ENCODE results near the gene HOXB2.
A peak's percentile ranks its signal among the peaks of the same experiment; 100 is the strongest.

Gene HOXB2

DNA sequence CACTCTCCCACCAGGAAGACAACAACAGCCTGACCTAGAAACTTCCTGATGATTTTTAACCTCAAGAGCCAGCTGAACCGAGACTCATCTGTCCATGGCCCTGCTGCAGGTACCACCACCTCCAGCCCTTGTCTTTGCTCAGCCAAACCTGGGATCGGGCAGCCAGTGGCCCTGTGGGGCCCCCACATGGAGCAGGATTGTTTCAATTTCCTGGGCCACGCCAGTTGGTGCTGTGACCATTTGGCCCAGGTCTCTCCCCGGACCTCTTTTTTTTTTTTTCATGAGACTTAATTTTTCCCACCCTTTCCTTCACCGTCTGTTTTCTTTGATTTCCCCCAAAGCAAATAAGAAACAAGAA lies 8.3 kb upstream of the HOXB2 start:
- Mint-ChIP-seq H3K9me3 (no peaks in the 10 kb centered on the region), H3K27ac (no peak overlapping the region), H3K27me3 (peaks cover 1% of the 10 kb centered on the region), H3K36me3 (no peaks in the 10 kb centered on the region), H3K4me1 (peaks cover 25% of the 10 kb centered on the region), H3K4me3 (no peak overlapping the region)

DNA sequence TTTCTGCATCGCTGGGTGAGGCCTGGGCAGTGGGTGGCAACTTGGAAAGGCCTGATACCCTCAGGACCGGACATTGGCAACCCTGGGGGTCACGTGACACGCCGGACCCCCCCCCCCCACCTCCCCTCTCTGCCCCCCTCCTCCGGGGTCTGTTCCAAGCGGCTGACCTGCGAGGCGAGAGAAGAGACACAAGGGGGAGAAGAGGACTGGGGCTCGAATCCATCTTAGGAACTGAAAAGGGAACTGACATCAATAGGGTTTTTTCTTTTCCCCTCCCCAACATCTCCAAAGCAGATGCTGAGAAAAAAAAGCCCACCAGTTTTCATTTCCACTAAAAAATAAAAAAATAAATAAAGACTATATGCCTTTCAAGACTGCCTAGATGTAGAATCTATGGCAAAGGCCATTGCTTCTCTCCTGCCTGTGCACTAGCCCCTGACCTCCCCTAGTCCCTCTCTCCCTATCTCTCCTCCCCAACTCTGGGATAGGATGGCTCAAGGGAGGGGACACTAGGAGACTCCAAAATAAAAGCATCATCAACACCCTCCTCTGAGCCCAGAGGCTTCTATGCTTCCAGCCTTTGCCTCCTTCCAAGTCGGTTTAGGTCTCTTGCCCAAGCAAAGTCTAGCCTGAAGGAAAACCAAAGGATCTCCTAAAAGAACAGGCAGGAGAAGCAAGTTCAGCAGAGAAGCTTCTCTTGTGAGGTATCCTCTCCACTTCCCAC lies 7.7 kb upstream of the HOXB2 start:
- Mint-ChIP-seq H3K4me1 (peaks cover 31% of the 10 kb centered on the region), H3K27me3 (peaks cover 1% of the 10 kb centered on the region), H3K36me3 (no peaks in the 10 kb centered on the region), H3K4me3 (no peak overlapping the region), H3K27ac (no peak overlapping the region), H3K9me3 (no peaks in the 10 kb centered on the region)

DNA sequence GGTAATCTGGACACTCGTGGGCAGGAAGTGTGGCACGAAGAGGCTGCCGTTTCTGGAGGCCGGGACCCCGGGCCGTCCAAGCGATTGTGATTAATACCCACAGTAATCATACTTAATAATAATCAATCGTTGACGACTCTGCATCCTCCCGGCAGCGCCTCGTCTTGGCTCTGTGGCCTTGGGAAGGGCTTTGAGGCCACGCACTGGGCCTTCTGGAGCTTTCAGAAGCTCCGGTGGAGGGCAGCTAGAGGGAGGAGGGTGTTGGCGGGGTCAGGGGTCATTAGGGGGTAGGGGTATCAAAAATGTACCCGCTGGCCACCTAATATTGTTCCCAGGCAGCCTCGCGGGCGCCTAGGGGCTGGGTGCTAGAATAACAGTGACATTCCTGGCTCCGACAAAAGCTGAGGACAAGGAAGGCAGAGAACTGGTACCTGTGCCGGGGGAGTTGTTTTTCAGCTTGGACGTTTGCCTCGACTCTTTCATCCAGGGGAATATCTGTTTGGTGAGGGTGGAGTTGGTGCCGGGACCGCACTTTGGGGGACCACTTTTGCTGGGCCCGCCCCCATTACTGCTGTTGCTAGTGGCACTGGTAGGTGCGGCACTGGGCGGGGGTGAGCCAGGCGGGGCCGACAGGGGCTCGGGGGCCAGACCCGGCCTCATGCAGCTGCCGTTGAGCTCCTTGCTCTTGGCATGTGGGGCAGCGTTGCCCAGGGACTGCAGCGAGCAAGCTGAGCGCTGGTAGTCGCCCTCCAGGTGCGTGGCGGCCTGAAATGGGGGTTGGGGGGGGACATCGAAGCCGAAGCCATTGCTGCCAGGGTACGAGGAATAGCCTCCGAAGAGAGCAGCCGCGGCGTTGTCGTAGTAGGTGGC lies 6.9 kb upstream of the HOXB2 start:
- Mint-ChIP-seq H3K27ac (no peak overlapping the region), H3K36me3 (no peaks in the 10 kb centered on the region), H3K27me3 (peaks cover 1% of the 10 kb centered on the region), H3K9me3 (no peaks in the 10 kb centered on the region), H3K4me3 (no peak overlapping the region), H3K4me1 (peaks cover 36% of the 10 kb centered on the region)

DNA sequence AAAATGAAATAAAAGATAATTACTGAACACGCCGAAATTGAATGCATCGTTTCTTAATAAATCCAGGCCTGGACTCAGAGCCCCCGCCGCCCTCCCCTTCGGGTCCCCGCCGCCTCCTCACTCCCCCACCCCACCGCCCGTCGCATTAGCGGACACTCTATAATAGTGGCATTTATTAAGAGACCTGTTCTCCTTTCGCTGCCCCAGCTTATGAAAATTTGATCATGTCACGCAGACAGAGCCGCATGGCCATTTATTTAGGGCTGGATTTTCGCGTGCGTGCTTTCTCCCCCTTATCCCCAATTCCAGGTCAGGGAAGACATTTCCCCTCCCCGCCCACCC lies 6.3 kb upstream of the HOXB2 start:
- Mint-ChIP-seq H3K9me3 (no peaks in the 10 kb centered on the region), H3K36me3 (no peaks in the 10 kb centered on the region), H3K4me3 (no peak overlapping the region), H3K27me3 (peaks cover 1% of the 10 kb centered on the region), H3K27ac (no peak overlapping the region), H3K4me1 (peaks cover 38% of the 10 kb centered on the region)

DNA sequence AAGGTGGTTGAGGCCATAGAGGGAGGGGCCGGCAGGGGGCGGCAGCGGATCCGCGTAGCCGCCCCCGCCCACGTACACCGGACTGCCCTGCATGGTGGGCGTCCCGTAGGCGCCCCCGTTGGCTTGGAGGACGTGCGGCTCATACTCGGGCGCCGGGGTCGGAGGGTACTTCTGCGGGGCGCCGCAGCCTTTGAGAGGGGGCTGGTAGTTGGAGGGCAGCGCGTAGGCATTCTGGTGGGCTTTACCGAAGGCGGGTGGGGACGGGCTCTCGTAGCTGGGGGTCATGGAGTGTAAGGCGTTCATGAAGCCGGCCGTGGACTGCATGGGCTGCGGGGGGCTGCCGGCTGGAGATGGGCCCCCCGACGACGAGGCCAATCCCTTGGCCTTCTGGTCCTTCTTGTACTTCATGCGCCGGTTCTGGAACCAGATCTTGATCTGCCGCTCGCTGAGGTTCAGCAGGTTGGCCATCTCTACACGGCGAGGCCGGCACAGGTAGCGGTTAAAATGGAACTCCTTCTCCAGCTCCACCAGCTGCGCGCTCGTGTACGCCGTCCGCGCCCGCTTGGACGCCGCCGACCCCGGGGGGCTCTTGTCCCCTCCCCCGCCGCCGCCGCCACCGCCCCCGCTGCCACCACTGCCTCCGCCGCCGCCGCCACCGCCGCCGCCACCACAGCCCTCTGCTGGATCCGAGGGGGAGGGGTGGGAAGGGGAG lies 5.7 kb upstream of the HOXB2 start:
- peaks cover 38% of the 10 kb centered on the region for H3K4me1 Mint-ChIP-seq
- peaks cover 1% of the 10 kb centered on the region for H3K27me3 Mint-ChIP-seq
- H3K36me3 Mint-ChIP-seq, result no peaks in the 10 kb centered on the region
- no peak overlapping the region for H3K27ac Mint-ChIP-seq
- H3K4me3 Mint-ChIP-seq, result no peak overlapping the region
- no peaks in the 10 kb centered on the region for H3K9me3 Mint-ChIP-seq

DNA sequence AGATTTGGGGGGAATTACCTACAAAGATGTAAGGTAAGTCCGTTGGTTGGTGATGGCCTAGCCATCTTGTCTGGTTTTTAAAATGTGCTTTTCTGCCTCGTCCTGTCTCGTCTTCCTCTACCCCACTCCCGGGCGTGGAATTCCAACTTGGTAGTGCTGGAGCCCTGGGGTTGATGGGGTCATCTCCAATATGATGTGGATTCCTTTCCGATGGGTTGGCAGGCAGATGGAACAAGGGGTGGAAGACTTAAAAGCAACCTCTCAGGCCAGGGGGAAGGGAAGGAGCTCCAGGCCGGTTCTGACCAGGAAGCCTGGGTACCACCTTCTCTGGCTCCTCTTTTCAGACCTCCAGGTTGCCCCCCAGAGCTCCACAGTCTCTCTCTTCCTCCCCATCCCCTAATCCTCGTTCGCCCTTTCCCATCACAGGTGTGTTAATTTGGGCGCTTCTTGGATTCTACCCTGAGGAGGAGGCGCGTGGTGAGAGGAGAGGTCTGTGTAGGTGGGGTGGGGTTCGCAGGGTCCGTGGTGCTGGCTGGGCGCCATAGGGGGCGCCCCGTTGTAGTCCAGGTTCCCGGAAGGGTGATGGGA lies 5.1 kb upstream of the HOXB2 start:
- Mint-ChIP-seq H3K4me3 (no peak overlapping the region), H3K27me3 (peaks cover under 1% of the 10 kb centered on the region), H3K9me3 (no peaks in the 10 kb centered on the region), H3K36me3 (no peaks in the 10 kb centered on the region), H3K27ac (no peak overlapping the region), H3K4me1 (peaks cover 39% of the 10 kb centered on the region)

DNA sequence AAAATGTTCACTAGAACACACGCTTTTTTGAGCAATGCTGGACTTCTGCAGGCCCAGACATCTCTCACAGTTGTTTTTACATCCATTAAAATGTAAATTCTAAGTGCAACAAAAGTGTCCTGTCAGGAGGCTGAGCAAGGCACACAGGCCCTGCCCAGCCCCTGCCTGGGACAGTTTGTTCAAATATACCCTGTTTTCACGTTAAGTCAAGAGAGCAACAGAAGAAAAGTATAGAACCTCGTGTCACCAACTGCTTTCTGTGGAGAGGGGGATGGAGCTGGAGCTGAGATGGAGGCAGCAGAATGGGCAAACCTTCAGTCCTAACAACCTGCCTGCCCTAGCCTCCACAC lies 4.3 kb upstream of the HOXB2 start:
- Mint-ChIP-seq H3K4me3 (no peak overlapping the region), H3K4me1 (peaks cover 44% of the 10 kb centered on the region), H3K27ac (no peak overlapping the region), H3K36me3 (no peaks in the 10 kb centered on the region), H3K27me3 (no peaks in the 10 kb centered on the region), H3K9me3 (no peaks in the 10 kb centered on the region)

DNA sequence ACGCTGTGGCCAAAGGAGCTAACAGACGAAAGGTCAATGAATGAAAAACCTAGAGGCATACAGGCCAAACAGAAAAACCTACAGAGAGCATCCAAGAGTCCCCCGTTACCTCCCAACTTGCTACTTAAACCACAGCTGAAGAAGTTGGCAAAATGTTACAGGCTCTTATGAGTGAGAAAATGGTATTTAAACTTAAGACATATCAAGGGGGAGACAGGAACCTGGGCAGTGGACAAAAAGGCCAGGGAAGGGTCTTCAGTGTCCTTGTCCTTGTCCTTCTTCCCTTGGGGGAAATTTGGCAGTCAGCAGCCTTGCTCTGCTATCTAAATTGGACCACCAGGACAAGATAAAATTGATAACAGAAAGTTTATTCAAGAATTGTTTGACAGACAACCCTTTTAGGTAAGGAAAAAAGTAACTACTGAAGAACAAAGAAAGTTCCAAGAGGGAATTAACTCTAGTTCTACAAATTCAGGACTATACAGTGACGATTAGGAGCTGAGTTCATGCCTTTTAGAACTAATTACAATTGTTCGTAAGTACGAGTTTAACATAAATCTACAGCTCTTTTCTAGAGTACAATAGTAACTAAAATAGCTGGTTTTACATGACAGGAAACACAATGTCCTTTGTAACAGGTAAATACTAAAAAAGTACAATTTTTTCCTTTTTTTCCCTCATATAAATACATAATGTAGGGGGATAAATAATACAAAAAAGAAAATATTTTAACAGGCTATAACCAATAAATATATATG lies 3.8 kb upstream of the HOXB2 start:
- Mint-ChIP-seq H3K27ac (peak overlapping the region; percentile 93), H3K9me3 (no peaks in the 10 kb centered on the region), H3K27me3 (no peaks in the 10 kb centered on the region), H3K4me3 (peak overlapping the region; percentile 79), H3K36me3 (no peaks in the 10 kb centered on the region), H3K4me1 (peaks cover 44% of the 10 kb centered on the region)

DNA sequence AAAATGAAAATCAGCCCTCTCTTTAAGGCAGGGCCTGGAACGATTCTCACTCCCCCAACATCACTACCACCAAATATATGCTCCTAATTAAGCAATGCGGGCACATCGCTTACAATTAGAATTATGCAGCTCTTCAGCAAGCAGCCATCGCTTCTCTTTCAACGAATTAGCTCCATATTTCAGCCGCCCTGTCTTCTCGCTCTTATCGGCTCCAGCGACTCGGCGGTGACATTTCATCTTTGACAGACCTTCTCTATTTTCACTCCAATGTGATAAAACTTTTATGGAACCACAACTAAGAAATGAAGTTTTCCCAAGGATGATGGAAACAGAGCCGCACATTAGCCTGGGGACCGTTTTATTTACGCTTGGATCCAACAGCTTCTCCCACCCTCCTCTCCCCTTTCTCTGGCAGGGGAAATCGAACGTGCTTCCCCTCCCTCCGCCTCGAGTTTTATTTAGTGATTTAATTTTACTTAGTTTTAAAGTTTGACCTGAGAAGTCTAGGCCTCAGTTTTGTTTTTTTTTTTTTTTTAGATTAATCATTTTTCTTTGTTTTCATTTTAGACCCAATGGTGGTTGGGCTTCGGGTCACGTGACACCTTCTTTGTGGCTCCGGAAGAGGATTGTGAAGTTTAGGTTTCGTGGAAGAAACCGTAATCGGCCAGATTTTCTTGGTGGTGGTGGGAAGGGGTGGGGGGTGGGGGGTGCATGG lies 3.1 kb upstream of the HOXB2 start:
- Mint-ChIP-seq H3K4me1 (peaks cover 44% of the 10 kb centered on the region), H3K9me3 (no peaks in the 10 kb centered on the region), H3K27ac (peak overlapping the region; percentile 93), H3K27me3 (no peaks in the 10 kb centered on the region), H3K4me3 (peak overlapping the region; percentile 79), H3K36me3 (no peaks in the 10 kb centered on the region)

DNA sequence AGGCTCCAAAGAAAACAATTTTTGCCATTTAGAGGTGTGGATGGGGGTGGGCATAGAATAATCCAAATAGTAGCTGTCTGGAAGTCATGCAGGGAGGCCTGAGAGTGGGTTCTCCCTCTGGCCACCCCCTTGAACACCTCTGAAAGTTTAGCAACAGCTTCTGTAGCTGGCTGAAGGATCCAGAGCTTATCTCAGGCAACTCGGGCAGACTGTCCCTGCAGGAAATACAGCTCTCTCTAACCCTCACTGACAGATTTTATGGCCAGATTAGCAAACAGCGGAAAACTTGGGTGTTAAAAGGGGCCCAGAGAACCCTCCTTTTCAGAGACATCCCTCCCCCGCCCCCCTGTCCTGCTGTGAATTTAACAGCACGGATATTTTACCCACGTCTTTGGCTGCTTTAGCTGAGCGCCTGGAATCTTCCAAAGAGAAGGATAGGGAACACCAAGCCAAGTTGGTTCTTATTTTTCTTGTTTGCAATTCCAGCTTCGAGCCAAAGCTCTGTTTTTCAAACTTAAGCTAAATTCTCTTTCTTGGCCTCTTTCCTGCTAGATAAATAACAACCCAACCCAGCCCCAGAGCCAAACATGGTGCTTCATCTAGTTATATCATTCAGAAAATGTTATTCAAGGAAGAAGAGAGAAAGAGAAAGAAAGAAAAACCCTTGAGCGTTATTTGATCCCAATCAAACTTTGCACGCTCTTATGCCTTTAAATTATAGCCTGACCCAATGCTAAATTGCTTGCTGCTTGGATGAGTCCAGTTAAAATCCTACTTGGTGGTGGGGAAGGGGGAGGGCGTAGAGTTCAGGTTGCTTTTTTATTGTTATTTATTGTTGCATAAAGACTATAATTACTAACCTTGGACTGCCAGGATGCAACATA lies 2.3 kb upstream of the HOXB2 start:
- Mint-ChIP-seq H3K4me3 (peak overlapping the region; percentile 79), H3K4me1 (peaks cover 49% of the 10 kb centered on the region), H3K27me3 (peaks cover 1% of the 10 kb centered on the region), H3K9me3 (no peaks in the 10 kb centered on the region), H3K27ac (peak overlapping the region; percentile 93), H3K36me3 (peaks cover under 1% of the 10 kb centered on the region)

DNA sequence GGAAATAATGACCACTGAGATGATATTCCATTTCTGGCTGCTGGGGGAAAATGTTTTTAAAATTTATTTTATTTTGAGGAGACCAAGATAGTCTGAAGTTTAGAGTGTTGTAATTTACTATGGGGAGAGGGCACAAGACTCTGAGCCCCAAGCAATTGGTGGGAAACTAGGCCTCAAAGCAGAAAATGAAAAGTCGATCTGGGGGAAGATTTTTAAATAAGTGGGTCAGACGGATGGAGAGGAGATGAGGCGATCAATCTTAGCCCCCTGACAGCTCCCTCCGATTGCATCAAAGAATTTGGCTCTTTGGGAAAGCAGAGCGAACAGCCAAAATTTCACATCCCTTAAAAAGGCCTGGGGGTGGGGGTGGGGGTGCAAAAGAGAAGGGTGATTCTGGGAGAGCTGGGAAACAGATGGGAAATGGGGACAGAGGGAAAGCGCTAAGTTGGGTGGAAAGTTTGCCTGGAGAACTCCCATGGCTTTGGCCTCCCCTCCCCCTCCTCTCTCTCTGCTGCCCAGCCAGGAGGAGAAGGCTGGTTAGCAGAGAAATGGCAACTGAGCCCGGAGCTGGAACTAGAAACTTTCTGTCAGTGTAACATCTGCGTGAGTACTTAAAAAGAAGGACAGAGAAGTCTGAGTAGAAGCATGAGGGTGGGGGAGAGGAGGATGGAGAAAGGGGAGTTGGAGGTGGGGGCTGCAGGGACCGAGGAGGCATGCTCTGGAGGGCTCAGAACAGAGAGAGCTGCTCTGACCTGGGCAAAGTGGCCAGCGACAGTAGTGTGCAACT lies 1.4 kb upstream of the HOXB2 start:
- Mint-ChIP-seq H3K36me3 (peaks cover 1% of the 10 kb centered on the region), H3K4me3 (peak overlapping the region; percentile 79)

DNA sequence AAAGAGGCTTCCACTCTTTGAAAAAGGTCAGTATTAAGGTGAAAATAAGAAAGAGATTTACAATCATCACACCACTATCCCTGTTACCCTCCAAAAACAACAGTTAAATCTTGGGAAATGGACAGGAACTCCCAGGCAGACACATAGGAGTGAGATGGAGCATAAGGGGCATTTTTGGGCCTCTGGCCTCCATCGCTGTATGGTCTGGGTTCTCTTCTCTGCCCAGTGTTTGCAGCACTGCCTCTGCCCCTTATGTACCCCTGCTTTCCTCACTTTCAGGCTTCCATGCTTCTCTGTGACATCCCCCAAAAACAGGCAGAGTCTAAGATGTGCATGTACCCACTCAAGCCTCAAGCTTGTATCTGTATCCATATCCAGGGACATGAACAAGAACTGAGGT lies 630 bp upstream of the HOXB2 start:
- Mint-ChIP-seq H3K9me3 (no peaks in the 10 kb centered on the region), H3K36me3 (peaks cover 1% of the 10 kb centered on the region), H3K4me3 (peak overlapping the region; percentile 88), H3K27ac (peak overlapping the region; percentile 86), H3K4me1 (peaks cover 55% of the 10 kb centered on the region), H3K27me3 (peaks cover 1% of the 10 kb centered on the region)

More for the DNA sequence above, 1.4 kb upstream of the HOXB2 start:
- peaks cover 51% of the 10 kb centered on the region for H3K4me1 Mint-ChIP-seq
- no peaks in the 10 kb centered on the region for H3K9me3 Mint-ChIP-seq
- H3K27me3 Mint-ChIP-seq, result peaks cover 1% of the 10 kb centered on the region
- peak overlapping the region; percentile 86 for H3K27ac Mint-ChIP-seq

DNA sequence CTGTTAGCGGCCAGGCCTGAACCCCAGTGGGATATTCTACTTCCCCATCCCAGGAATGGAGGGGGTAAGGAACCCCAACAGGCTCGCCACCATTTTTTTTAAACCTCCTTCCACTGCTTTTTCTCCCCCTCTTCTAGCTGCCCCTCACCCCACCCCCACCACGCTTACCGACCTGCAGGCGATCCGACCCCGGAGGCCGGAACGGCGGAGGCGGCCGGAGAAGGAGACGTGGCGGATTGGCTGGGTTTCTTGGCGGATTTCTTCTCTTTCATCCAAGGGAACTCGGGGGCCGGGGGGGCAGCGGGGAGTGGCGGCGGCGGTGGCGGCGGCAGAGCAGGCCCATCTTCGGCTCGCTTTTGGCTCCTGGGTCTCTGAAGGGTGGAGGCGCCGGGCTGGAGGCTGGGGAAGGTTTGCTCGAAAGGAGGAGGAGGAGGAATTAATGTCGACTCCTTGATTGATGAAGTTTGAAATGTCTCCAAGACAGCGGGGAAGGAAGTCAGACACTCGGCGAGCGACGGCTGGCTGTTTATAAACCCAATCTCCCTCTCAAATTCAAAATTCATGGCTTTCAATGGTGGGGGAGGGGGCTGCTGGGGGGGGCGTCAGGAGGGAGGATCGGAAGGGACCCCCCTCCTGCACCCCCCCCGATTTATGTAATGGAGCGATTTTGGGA lies 424 bp downstream of the HOXB2 start:
- peak overlapping the region; percentile 90 for H3K27ac Mint-ChIP-seq
- H3K4me3 Mint-ChIP-seq, result peak overlapping the region; percentile 88
- H3K27me3 Mint-ChIP-seq, result peaks cover 1% of the 10 kb centered on the region
- H3K4me1 Mint-ChIP-seq, result peaks cover 63% of the 10 kb centered on the region
- H3K36me3 Mint-ChIP-seq, result peaks cover 1% of the 10 kb centered on the region
- H3K9me3 Mint-ChIP-seq, result no peaks in the 10 kb centered on the region

All from activated naive CD4-positive, alpha-beta T cell treated with anti-CD3 and anti-CD28 coated beads, Interleukin-2, amount 50 U/mL, for 24 hours (primary cell).